ENCODE data around the gene DIS3L2. TPM values are rescaled to one million over a fixed set of nuclear protein-coding genes. Genes with fewer than 3 reads are reported as not detected.

Gene DIS3L2
- total and polyA plus RNA-seq, 2 of the 4 experiments (the other 2 are of a cell fraction), result 14.7 to 19.2 TPM

DNA sequence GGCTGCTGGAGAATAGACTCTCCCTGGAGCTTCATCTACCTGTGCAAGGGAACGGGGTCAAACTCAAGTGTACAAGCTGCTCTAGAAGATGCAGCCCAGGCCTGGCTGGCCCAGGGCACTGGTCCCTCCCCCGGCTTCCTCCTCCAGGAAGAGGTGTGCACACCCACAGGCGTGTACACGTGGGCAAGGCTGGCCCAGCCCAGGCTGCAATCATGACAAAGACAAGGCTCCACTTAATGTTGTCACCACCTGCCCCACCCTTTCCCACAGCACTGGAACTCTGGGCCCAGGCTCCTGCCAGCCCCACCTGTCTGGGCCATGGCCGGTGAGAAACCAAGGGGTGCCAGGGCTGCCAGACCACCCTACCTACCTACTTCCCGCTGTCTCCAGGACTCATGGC lies 387.4 kb downstream of the DIS3L2 start:
- no peak for DNase-seq
- dilution Hi-C loops (cut with HindIII; ENCODE audit: low sequenced_read_pairs, unreplicated experiment), result no loop called here
- H2BK5ac ChIP-seq (ENCODE audit: low read depth, low read length, poor library complexity, severe bottlenecking), result no peak overlapping the region

More for the DNA sequence above, 387.4 kb downstream of the DIS3L2 start:
- ChIA-PET CTCF (no interaction called here), POLR2A (ENCODE audit: unreplicated experiment) (no interaction called here)
- H3K79me1 ChIP-seq (ENCODE audit: low read depth in 1 of 2, low read length in 2 of 2), result no peaks in the 10 kb centered on the region
- no peak overlapping the region for H4K8ac ChIP-seq (ENCODE audit: low read depth in 2 of 2, low read length in 2 of 2)
- H4K91ac ChIP-seq (ENCODE audit: insufficient read depth, low read depth, low read length), result no peak overlapping the region
- H3K27ac ChIP-seq (ENCODE audit: insufficient read depth, low read length), result no peak overlapping the region
- no peak overlapping the region for H2AK9ac ChIP-seq (replicated peaks; ENCODE audit: low read depth, low read length, poor library complexity)
- no peaks in the 10 kb centered on the region for H3K36me3 ChIP-seq (ENCODE audit: control insufficient read depth, insufficient read depth, low read length)
- no peak overlapping the region for H2AFZ ChIP-seq (replicated peaks; ENCODE audit: low read length, poor library complexity)
- no peak overlapping the region for H3K4me2 ChIP-seq (ENCODE audit: low read depth, low read length)
- no peaks in the 10 kb centered on the region for H4K20me1 ChIP-seq (ENCODE audit: insufficient read depth, low read length)
- H2AK5ac ChIP-seq (ENCODE audit: low read depth, low read length), result no peak overlapping the region
- ATAC-seq (ENCODE audit: low read depth), result no peak
- H3K56ac ChIP-seq (ENCODE audit: extremely low read depth, insufficient read depth, low read length), result no peak overlapping the region
- no peak overlapping the region for H3K4me3 ChIP-seq (ENCODE audit: insufficient read depth, low read depth, low read length)
- H3K9ac ChIP-seq (ENCODE audit: low read depth, low read length), result no peak overlapping the region
- peaks cover 45% of the 10 kb centered on the region for H3K27me3 ChIP-seq (ENCODE audit: control insufficient read depth, insufficient read depth, low read length)
- no peaks in the 10 kb centered on the region for H3K4me1 ChIP-seq (ENCODE audit: control insufficient read depth, insufficient read depth, low read length)
- no peak overlapping the region for H2BK120ac ChIP-seq (ENCODE audit: low read depth, low read length)
- no peak overlapping the region for H3K4ac ChIP-seq (ENCODE audit: low read depth, low read length)
- TF ChIP-seq, protein P1, sequence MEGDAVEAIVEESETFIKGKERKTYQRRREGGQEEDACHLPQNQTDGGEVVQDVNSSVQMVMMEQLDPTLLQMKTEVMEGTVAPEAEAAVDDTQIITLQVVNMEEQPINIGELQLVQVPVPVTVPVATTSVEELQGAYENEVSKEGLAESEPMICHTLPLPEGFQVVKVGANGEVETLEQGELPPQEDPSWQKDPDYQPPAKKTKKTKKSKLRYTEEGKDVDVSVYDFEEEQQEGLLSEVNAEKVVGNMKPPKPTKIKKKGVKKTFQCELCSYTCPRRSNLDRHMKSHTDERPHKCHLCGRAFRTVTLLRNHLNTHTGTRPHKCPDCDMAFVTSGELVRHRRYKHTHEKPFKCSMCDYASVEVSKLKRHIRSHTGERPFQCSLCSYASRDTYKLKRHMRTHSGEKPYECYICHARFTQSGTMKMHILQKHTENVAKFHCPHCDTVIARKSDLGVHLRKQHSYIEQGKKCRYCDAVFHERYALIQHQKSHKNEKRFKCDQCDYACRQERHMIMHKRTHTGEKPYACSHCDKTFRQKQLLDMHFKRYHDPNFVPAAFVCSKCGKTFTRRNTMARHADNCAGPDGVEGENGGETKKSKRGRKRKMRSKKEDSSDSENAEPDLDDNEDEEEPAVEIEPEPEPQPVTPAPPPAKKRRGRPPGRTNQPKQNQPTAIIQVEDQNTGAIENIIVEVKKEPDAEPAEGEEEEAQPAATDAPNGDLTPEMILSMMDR (conservative IDR thresholded peaks at IDR 0.05; ENCODE audit: low read depth, low read length), result no peak
- no peak for TF ChIP-seq MAFK (IDR thresholded peaks at IDR 0.05; ENCODE audit: low read depth, low read length)
- TF ChIP-seq RAD21 (IDR thresholded peaks at IDR 0.05; ENCODE audit: low read length), result no peak
- no peak for TF ChIP-seq MXI1 (IDR thresholded peaks at IDR 0.05; ENCODE audit: borderline replicate concordance, low read depth, low read length)
- no peak for TF ChIP-seq NFE2L2 (IDR thresholded peaks at IDR 0.05; ENCODE audit: low read depth, low read length)
- TF ChIP-seq, protein P2, sequence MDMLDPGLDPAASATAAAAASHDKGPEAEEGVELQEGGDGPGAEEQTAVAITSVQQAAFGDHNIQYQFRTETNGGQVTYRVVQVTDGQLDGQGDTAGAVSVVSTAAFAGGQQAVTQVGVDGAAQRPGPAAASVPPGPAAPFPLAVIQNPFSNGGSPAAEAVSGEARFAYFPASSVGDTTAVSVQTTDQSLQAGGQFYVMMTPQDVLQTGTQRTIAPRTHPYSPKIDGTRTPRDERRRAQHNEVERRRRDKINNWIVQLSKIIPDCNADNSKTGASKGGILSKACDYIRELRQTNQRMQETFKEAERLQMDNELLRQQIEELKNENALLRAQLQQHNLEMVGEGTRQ (IDR thresholded peaks at IDR 0.05; ENCODE audit: low read depth, low read length), result no peak
- TF ChIP-seq MAZ (IDR thresholded peaks at IDR 0.05; ENCODE audit: borderline replicate concordance, low read depth, low read length), result no peak
- H3K18ac ChIP-seq (ENCODE audit: low read depth, low read length), result no peak overlapping the region
- H3K9me3 ChIP-seq (ENCODE audit: control insufficient read depth, insufficient read depth, low read length), result no peaks in the 10 kb centered on the region
- H2BK20ac ChIP-seq (ENCODE audit: low read depth, low read length), result no peak overlapping the region
- 33% methylated on average over 1 of the region's 6 CpGs; no CpG with 5 or more reads in 1 of the 2 experiments for WGBS, 2 experiments (ENCODE audit: extremely low coverage in 2 of 2, insufficient read length in 1 of 2)
- in situ Hi-C loops (cut with MboI; ENCODE audit: low sequenced_read_pairs) (no loop called here), intact Hi-C loops (cut with micrococcal nuclease) (loop anchor here (5.0 kb wide), 1 partner anchor 38 kb away; no protein-coding TSS in a partner anchor)
- H3K23ac ChIP-seq (ENCODE audit: low read depth, low read length), result no peak overlapping the region
- H3K9me1 ChIP-seq (ENCODE audit: insufficient read depth, low read length), result no peaks in the 10 kb centered on the region
- H3K14ac ChIP-seq (replicated peaks; ENCODE audit: low read depth, low read length), result no peak overlapping the region
- H2BK15ac ChIP-seq (ENCODE audit: low read depth, low read length), result no peak overlapping the region
- H4K5ac ChIP-seq (ENCODE audit: low read depth, low read length), result no peak overlapping the region
- no TSS peak for BruUV-seq (replicated peaks)
